Parathyroid adenoma (tissue), 2 donors: ENCODE measurements around the gene ERCC6.
A peak's percentile ranks its signal among the peaks of the same experiment; 100 is the strongest.

Source experiments
- H2AFZ ChIP-seq: fragments of 300-600 bp; sonication (generic); one replicate; pipeline ENCODE4 v1.7.0; 2017; ENCODE audit warnings: antibody characterized with exemption, mild to moderate bottlenecking
- H3K27ac ChIP-seq: fragments of 300-600 bp; sonication (generic); one replicate; pipeline ENCODE4 v1.7.0; 2017
- H3K27me3 ChIP-seq: fragments of 300-600 bp; sonication (generic); one replicate; pipeline ENCODE4 v1.7.0; 2017; ENCODE audit warnings: low read length; ENCODE audit not compliant: control insufficient read depth, insufficient read depth
- H3K36me3 ChIP-seq: fragments of 300-600 bp; sonication (generic); one replicate; pipeline ENCODE4 v1.7.0; 2017; ENCODE audit warnings: low read length; ENCODE audit not compliant: control insufficient read depth, insufficient read depth
- H3K4me1 ChIP-seq: fragments of 300-600 bp; sonication (generic); one replicate; pipeline ENCODE4 v1.7.0; 2017; ENCODE audit warnings: control low read depth
- H3K4me2 ChIP-seq: fragments of 300-600 bp; sonication (generic); one replicate; pipeline ENCODE4 v1.7.0; 2017; ENCODE audit warnings: low read length
- H3K4me3 ChIP-seq: fragments of 300-600 bp; sonication (generic); one replicate; pipeline ENCODE4 v1.7.0; 2017; ENCODE audit warnings: low read depth, low read length
- H3K79me2 ChIP-seq: fragments of 300-600 bp; sonication (generic); one replicate; pipeline ENCODE4 v1.7.0; 2017; ENCODE audit warnings: control low read depth
- H3K9ac ChIP-seq: fragments of 300-600 bp; sonication (generic); one replicate; pipeline ENCODE4 v1.7.0; 2017; ENCODE audit warnings: mild to moderate bottlenecking
- H3K9me3 ChIP-seq: fragments of 300-600 bp; sonication (generic); one replicate; pipeline ENCODE4 v1.7.0; 2017; ENCODE audit warnings: low read length; ENCODE audit not compliant: control insufficient read depth
- TF ChIP-seq, protein P1 (sequence below): fragments of 300-600 bp; sonication (generic); IDR thresholded peaks from one replicate; pipeline ENCODE4 v1.7.0; 2017; ENCODE audit warnings: antibody characterized with exemption, mild to moderate bottlenecking
- donor health status: primary hyperparathyroidism.

Gene ERCC6

DNA sequence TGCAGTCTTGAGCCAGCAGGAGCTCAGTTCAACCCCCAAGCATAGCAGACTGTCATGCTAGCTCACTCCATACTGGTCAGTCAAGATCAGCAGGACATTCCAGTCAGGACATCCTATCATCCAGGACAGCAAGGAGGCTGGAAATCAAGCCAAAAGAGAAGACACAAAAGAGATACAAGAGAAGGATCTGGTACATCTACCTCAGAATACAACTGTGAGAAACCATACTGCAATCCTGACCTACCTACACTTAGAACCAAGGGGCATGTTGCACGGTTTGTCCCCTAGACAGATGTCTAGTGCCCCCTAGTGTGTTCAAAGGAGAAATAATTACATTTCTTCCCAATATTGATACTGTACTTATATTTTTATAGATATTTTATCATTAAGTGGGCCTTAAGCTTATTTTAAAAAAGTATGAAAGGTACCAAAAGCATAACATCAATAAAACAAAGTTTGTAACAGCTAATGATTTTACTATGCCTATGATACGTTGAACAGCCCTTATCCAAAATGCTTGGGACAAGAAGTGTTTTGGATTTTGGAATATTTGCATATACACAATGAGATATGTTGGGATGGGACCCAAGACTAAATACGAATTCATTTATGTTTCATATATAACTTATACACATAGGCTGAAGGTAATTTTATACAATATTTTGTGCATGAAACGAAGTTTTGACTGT, 26.7 kb downstream of the ERCC6 start:
- Histone ChIP-seq H3K27ac (no peak overlapping the region), H3K4me2 (no peak overlapping the region), H3K4me3 (no peak overlapping the region), H3K9ac (no peak overlapping the region), H3K27me3 (no peaks in the 10 kb centered on the region), H3K9me3 (no peaks in the 10 kb centered on the region), H3K4me1 (no peaks in the 10 kb centered on the region), H2AFZ (no peak overlapping the region), H3K79me2 (peaks cover 5% of the 10 kb centered on the region), H3K36me3 (no peaks in the 10 kb centered on the region)
- TF ChIP-seq, protein P1, sequence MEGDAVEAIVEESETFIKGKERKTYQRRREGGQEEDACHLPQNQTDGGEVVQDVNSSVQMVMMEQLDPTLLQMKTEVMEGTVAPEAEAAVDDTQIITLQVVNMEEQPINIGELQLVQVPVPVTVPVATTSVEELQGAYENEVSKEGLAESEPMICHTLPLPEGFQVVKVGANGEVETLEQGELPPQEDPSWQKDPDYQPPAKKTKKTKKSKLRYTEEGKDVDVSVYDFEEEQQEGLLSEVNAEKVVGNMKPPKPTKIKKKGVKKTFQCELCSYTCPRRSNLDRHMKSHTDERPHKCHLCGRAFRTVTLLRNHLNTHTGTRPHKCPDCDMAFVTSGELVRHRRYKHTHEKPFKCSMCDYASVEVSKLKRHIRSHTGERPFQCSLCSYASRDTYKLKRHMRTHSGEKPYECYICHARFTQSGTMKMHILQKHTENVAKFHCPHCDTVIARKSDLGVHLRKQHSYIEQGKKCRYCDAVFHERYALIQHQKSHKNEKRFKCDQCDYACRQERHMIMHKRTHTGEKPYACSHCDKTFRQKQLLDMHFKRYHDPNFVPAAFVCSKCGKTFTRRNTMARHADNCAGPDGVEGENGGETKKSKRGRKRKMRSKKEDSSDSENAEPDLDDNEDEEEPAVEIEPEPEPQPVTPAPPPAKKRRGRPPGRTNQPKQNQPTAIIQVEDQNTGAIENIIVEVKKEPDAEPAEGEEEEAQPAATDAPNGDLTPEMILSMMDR: peak; percentile 62

DNA sequence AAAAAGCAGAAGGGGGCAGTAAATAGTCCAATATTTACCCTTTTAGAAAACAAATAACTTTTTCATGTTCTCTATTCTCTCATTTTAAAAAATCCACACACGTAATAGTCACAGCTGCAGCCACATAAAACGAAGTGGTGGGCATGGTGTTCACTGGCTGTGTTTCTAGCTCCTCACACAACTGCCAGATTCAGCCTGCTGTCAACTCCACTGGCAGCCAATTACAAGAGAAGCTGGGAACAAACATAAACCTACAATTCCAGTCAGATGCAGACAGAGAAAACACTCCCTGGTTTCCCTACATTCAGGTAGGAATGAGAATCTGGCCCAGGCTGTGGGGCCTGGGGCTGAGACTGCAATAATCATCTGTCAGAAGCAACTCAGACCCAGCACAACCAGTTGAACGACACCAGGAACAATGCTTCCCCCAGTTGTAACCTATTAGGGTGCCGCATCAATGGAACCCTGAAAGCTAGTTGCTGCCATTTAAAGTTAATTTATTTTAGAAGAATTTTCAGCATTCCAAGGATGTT, 29.1 kb downstream of the ERCC6 start:
- Histone ChIP-seq H3K36me3 (no peaks in the 10 kb centered on the region), H3K27me3 (no peaks in the 10 kb centered on the region), H2AFZ (no peak overlapping the region), H3K4me2 (no peak overlapping the region), H3K27ac (no peak overlapping the region), H3K79me2 (peaks cover 5% of the 10 kb centered on the region), H3K4me3 (no peak overlapping the region), H3K9me3 (no peaks in the 10 kb centered on the region), H3K9ac (no peak overlapping the region), H3K4me1 (no peaks in the 10 kb centered on the region)
- TF ChIP-seq, protein P1: no peak

GRCh38 chr10:49508654-49509053, 30.3 kb downstream of the ERCC6 start:
- TF ChIP-seq, protein P1: no peak
- no peak overlapping the region for H3K4me2 ChIP-seq
- H3K9ac ChIP-seq: no peak overlapping the region
- H3K9me3 ChIP-seq: no peaks in the 10 kb centered on the region
- H3K27me3 ChIP-seq: no peaks in the 10 kb centered on the region
- no peak overlapping the region for H2AFZ ChIP-seq
- no peaks in the 10 kb centered on the region for H3K36me3 ChIP-seq
- H3K79me2 ChIP-seq: peaks cover 5% of the 10 kb centered on the region
- H3K4me3 ChIP-seq: no peak overlapping the region
- no peak overlapping the region for H3K27ac ChIP-seq
- H3K4me1 ChIP-seq: no peaks in the 10 kb centered on the region

DNA sequence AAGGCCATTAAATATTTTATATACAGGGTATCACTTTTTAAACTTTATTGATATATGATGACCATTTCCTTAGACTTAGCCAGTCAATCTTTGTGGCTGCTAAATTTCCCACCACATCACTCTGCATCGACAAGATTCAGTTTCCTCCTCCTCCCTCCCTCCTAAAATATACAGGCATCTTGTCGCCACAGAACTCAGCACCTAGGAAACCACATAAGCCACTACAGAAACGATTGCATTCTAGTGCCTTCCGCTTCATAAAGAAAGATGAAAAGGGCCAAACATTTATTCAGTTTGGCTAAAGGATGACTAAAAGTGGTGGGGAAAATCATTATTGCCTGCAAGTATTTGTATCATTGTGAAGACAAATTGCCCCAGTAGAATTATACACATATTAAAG, 30.7 kb downstream of the ERCC6 start:
- Histone ChIP-seq H3K9me3 (no peaks in the 10 kb centered on the region), H3K27ac (no peak overlapping the region), H2AFZ (no peak overlapping the region), H3K4me3 (no peak overlapping the region), H3K27me3 (no peaks in the 10 kb centered on the region), H3K79me2 (peaks cover 5% of the 10 kb centered on the region), H3K9ac (no peak overlapping the region), H3K4me1 (no peaks in the 10 kb centered on the region), H3K36me3 (no peaks in the 10 kb centered on the region), H3K4me2 (no peak overlapping the region)
- TF ChIP-seq, protein P1: no peak

DNA sequence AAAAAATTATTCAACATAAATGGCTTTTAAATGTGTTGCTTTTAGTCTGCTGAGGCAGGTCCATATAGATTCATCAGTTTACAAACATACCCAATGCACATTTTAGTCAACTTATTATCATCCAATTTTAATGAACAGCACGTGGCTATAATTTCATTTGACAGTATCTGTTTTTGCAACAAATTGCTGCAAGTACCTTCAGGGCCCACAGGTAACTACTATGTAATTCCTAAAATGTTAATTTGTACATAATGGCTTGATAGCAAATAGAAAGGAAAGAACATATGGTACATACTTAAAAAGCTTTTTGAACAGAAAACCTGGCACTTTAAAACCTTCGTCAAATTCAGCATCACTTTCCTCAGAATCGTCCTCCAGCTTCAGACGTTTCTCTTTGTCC, 33.3 kb downstream of the ERCC6 start:
- Histone ChIP-seq H3K9ac (no peak overlapping the region), H3K79me2 (peaks cover 4% of the 10 kb centered on the region), H3K27me3 (no peaks in the 10 kb centered on the region), H2AFZ (no peak overlapping the region), H3K4me2 (no peak overlapping the region), H3K36me3 (no peaks in the 10 kb centered on the region), H3K27ac (no peak overlapping the region), H3K4me1 (no peaks in the 10 kb centered on the region), H3K9me3 (no peaks in the 10 kb centered on the region), H3K4me3 (no peak overlapping the region)
- TF ChIP-seq, protein P1: no peak
